Muscle layer of colon (tissue), 2 donors: Measurements from ENCODE around the gene LHX1.

Experiments used
- H3K27ac ChIP-seq: one replicate; pipeline ENCODE4 v1.7.0; 2013; ENCODE audit warnings: low read depth, mild to moderate bottlenecking, low read length, moderate library complexity
- H3K27me3 ChIP-seq, 2 donors: one replicate each; pipeline ENCODE4 v1.7.0; 2013; ENCODE audit warnings: low read length in 2 of 2, mild to moderate bottlenecking in 2 of 2; ENCODE audit not compliant: insufficient read depth in 2 of 2, control insufficient read depth in 1 of 2
- H3K36me3 ChIP-seq: one replicate; pipeline ENCODE4 v1.7.0; 2013; ENCODE audit warnings: mild to moderate bottlenecking, low read length; ENCODE audit not compliant: insufficient read depth
- H3K4me1 ChIP-seq: one replicate; pipeline ENCODE4 v1.7.0; 2013; ENCODE audit warnings: mild to moderate bottlenecking, low read length; ENCODE audit not compliant: insufficient read depth
- H3K4me3 ChIP-seq, 2 donors: one replicate each; pipeline ENCODE4 v1.7.0; 2013; ENCODE audit warnings: low read length in 2 of 2, low read depth in 1 of 2, mild to moderate bottlenecking in 1 of 2, moderate library complexity in 1 of 2
- H3K9ac ChIP-seq: one replicate; pipeline ENCODE4 v1.7.0; 2013; ENCODE audit warnings: low read length
- H3K9me3 ChIP-seq: one replicate; pipeline ENCODE4 v1.7.0; 2013; ENCODE audit warnings: mild to moderate bottlenecking, low read length
- donor health status: abdominal sarcoma.
- donor health status: Adenocarcinoma of cecum.

The LHX1 gene

DNA sequence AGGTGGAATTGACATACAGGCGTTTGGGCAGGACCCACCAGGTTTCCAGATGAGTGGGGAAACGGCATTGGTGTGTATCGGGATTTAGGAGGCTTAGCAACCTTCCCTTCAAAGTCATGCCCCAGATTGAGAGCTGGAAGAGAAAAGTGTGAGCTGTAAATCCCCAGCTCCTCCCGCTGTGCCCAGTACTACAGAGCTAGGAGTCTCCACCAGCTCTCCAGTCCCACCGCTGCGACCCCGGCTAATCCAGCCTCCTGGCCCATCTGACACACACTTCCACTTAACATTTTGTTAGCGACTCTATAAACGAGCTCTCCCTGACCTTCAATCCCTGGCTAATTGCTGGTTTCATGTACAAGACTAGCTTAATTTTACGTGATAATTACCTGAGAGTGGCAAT lies 29.9 kb upstream of the LHX1 start:
- Histone ChIP-seq H3K27ac (no peak overlapping the region), H3K27me3 (peaks cover 0 to 21% of the 10 kb centered on the region in 2 donors), H3K4me1 (no peaks in the 10 kb centered on the region), H3K4me3 (no peak overlapping the region), H3K36me3 (no peaks in the 10 kb centered on the region), H3K9ac (no peak overlapping the region), H3K9me3 (no peaks in the 10 kb centered on the region)

DNA sequence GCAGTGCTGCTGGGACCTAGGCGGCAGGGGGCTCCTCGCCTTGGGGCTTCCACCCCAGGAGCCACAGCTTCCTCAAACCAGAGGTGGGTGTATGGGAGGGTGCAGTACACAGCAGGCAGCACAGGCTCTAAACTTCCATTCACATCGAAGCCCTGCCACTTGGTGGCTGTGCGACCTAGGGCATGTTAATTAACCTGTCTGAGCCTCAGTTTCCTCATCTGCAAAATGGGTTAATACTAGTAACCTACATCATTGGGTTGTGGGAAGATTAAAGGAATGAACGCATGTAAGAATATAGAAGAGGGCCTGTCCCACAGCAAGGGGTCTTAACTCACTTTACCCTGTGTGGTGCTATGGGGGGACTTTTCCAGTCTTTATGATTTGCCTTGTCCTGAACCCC lies 26.8 kb upstream of the LHX1 start:
- no peaks in the 10 kb centered on the region for H3K9me3 ChIP-seq
- H3K36me3 ChIP-seq: no peaks in the 10 kb centered on the region
- peaks cover 0 to 26% of the 10 kb centered on the region in 2 donors for H3K27me3 ChIP-seq
- H3K9ac ChIP-seq: no peak overlapping the region
- H3K27ac ChIP-seq: no peak overlapping the region
- H3K4me3 ChIP-seq: no peak overlapping the region
- no peaks in the 10 kb centered on the region for H3K4me1 ChIP-seq

DNA sequence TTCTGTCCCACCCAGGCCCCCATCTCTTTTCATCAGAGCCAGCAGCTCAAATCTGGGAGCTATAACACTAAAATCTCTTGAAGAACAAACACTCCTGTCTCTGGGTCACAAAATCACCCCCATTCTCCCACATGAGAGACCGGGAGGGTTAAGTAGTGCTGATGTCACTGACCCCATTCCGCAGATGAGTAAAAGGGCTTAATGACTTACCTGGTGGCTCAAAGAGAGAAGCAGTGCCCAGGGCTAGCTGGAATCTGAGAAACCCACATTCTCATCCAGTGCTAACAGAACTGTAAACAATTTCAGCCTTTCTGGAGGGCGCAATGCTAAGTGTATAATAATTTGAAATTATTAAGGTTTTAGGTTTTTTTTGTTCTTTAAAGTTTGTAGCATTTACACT lies 26.3 kb upstream of the LHX1 start:
- Histone ChIP-seq H3K9me3 (no peaks in the 10 kb centered on the region), H3K9ac (no peak overlapping the region), H3K27me3 (peaks cover 0 to 26% of the 10 kb centered on the region in 2 donors), H3K27ac (no peak overlapping the region), H3K36me3 (no peaks in the 10 kb centered on the region), H3K4me3 (no peak overlapping the region), H3K4me1 (no peaks in the 10 kb centered on the region)

DNA sequence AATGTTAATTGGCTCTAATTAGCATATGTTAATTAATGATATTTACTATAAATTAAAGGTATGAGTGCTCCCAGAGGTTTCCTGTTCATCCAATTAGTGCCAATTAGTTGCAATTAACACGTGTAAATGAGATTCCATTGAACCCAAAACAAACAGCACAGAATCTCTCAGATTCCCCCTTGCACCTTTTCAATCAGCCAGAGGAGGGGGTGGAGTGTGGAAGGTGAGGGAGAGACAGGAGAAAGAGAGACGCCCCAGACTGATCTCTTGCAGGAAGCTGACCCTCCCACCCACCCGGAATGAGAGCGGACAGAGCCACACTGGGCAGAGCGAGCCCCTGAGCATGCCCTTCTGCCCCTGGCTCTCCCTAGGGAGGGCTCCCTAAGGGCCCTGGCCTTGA lies 24.1 kb upstream of the LHX1 start:
- H3K27me3 ChIP-seq: peaks cover 0 to 26% of the 10 kb centered on the region in 2 donors

DNA sequence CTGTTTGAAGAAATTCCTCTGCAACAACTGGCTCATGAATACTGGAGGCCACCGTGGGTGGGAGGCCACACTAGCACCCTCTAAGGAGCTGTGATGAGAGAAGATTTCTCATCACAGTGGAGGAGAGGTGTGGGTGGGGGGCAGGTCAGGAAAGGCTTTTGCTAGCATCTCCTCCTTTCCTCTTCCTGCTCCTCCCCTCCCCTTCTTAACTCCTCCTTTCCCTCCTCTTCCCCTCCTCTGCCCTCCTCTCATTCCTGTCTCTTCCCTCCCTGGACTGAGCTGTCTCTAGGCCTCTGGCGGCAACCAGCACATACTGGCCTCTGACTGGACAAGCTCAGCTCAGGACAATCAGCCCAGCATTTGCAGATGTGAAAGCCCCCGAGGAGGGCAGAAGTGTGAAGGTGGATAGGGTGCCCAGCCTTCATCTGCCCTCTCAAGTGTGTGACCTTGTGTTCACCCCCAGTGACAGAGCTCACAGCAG lies 19.0 kb upstream of the LHX1 start:
- no peak overlapping the region for H3K4me3 ChIP-seq
- peaks cover 12 to 21% of the 10 kb centered on the region in 2 donors for H3K27me3 ChIP-seq

More for the DNA sequence above, 24.1 kb upstream of the LHX1 start:
- H3K36me3 ChIP-seq: no peaks in the 10 kb centered on the region
- H3K9me3 ChIP-seq: no peaks in the 10 kb centered on the region
- H3K4me3 ChIP-seq: no peak overlapping the region
- no peak overlapping the region for H3K27ac ChIP-seq
- no peak overlapping the region for H3K9ac ChIP-seq
- no peaks in the 10 kb centered on the region for H3K4me1 ChIP-seq

DNA sequence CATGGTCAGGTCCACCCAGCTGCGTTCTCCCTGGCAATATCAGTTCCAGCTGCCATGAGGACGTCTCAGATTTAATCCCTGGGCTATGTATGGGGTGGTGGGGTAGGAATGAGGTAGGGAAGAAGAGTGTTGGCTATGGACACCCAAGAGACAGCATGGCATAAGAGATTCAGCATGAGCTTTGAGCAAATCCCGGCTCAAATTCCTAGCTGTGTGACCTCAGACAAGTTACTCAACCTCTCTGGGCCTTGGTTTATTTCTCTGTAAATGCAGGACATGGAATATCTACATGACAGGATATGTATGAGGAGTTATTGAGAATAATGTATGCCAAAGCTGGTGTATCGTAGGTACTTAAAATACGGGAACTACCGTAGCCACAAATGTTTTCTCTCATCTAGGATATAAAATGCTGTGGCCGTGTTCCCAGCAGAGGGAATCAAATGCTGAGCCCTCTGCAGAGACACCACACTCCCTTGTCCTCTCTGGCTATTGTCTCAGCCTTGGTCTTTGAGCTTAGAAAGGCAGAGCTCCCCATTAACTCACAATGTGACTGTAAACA lies 17.8 kb upstream of the LHX1 start:
- Histone ChIP-seq H3K4me1 (no peaks in the 10 kb centered on the region), H3K27ac (no peak overlapping the region), H3K9me3 (no peaks in the 10 kb centered on the region), H3K9ac (no peak overlapping the region), H3K4me3 (no peak overlapping the region), H3K36me3 (no peaks in the 10 kb centered on the region), H3K27me3 (peaks cover 12 to 21% of the 10 kb centered on the region in 2 donors)

More for the DNA sequence above, 19.0 kb upstream of the LHX1 start:
- H3K9ac ChIP-seq: no peak overlapping the region
- no peaks in the 10 kb centered on the region for H3K36me3 ChIP-seq
- no peaks in the 10 kb centered on the region for H3K4me1 ChIP-seq
- H3K9me3 ChIP-seq: no peaks in the 10 kb centered on the region
- no peak overlapping the region for H3K27ac ChIP-seq

DNA sequence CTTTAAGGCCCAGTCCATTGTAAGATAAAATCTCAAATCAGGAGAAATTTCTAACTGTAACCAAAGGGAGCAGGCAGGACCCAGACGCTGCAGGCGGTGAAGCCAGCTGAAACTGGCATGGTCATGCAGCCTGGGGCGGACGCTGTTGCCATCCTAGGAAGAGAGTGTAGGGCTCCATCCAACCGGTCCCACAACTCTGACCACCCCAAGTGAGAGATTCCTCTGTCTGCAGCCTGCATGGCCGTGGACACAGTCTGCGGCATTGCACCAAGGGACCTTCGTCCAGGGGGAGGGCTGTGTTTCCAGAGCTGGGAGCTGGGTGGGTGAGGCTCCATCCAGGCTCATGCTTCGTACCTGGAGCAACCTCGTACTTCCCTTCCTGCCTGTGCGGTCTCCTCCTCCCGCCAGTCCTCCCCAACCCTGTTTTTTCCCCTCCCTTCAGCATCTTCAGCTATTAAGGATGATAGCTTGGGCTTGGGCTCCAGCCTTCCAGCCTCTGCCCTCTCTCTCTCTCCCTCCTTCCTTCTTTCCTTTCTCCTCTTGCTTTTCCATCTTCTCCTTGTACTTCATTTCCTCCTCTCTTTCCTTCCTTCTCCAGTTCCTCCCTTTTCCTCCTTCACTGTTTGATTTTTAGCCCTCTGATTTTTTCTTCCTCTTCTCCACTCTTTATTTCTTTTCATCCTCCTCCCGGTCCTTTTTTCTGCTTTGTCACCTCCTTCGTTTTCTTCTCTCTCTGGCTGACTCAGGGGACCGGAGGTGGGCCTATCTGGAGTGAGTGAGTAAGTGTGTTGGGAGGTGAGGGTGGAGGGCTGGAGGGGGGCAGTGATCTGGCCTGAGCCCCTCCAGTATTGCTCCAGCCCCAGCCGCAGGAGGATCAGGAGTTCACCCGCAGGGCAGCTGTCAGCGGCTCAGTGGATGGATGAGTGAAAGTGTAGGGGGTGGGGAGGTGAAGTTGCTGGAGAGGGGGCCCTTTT lies 17.0 kb upstream of the LHX1 start:
- no peak overlapping the region for H3K9ac ChIP-seq
- no peaks in the 10 kb centered on the region for H3K9me3 ChIP-seq
- H3K4me3 ChIP-seq: no peak overlapping the region
- no peaks in the 10 kb centered on the region for H3K36me3 ChIP-seq
- no peak overlapping the region for H3K27ac ChIP-seq
- no peaks in the 10 kb centered on the region for H3K4me1 ChIP-seq
- H3K27me3 ChIP-seq: peaks cover 12 to 23% of the 10 kb centered on the region in 2 donors

DNA sequence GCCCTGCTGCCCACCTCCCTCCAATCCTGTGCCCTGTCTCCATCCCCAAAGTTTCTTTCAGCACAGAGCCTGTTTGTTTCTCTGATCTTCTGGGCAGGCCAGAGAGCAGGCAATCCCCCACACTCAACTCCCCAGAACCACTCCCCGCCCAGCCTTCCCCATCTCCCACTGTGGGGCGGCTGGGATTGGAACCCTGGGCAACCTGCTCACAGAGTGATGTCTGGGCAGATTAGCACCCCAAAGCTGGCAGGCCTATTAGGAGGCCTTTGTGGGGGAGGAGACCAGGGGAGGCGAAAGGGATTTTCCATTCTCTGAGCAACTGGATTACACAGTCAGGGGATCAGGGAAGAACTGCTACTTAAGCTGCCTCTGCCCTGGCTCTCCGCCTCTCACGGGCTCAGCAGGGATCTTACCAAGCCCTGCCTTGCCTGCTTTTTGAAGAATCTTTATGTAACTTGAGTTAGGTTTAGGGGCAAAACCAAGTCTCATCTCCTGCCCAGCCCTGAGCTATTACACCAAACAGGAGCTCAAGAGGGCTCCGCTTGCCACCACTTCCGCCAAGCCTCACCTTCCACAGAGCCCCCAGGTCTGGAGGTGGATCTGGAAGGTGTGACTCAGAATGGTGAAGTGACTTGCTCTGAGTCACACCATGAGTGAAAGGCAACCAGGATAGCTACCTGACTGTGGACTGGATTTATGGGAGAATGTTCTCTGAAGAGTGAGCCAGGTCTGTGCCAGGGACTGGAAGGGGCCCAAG lies 16.0 kb upstream of the LHX1 start:
- Histone ChIP-seq H3K9me3 (no peaks in the 10 kb centered on the region), H3K4me1 (no peaks in the 10 kb centered on the region), H3K27me3 (peaks cover 12 to 25% of the 10 kb centered on the region in 2 donors), H3K9ac (no peak overlapping the region), H3K36me3 (no peaks in the 10 kb centered on the region), H3K27ac (no peak overlapping the region), H3K4me3 (no peak overlapping the region)

DNA sequence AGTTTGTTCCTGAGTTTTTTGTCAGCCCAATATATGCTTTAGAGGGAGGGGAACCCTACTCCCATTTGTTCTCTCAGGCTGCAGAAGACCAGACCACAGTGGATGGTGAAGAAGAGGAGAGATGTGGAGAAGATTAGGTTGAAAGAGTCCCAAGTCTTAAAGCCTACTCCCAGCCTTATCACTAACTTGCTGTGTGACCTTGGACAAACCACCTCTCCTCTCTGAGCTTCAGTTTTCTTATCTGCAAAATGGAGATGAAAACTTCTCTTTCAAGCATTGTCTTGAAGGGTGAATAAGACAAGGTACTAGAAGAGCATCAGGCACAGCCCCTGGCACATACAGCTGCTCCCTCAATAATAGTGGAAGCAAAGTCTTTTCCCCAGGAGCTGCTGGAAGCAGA lies 15.1 kb upstream of the LHX1 start:
- H3K9me3 ChIP-seq: no peaks in the 10 kb centered on the region
- H3K27me3 ChIP-seq: peaks cover 12 to 26% of the 10 kb centered on the region in 2 donors
- no peak overlapping the region for H3K9ac ChIP-seq
- no peaks in the 10 kb centered on the region for H3K4me1 ChIP-seq
- no peak overlapping the region for H3K4me3 ChIP-seq
- H3K27ac ChIP-seq: no peak overlapping the region
- no peaks in the 10 kb centered on the region for H3K36me3 ChIP-seq

DNA sequence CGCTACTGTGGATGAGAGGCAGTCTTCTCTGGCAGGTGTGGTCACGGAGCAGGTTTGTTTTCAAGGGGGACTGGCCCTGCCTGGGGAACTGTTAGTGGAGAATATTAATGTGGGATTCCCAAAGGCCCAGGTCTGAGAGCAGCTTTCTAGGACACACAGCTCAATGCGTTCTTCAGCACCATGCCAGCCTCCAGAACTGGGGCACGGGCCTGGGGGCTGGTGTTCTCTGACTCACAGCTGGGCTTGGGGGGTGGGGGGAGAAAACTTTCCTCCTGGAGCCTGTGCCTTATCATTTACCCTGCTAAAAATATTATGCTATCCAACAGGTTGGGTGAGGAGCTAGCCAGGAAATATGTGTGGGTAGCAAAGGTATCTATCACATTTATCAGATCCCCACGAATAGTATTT lies 13.5 kb upstream of the LHX1 start:
- Histone ChIP-seq H3K9me3 (no peaks in the 10 kb centered on the region), H3K27ac (no peak overlapping the region), H3K27me3 (peaks cover 20 to 42% of the 10 kb centered on the region in 2 donors), H3K4me1 (no peaks in the 10 kb centered on the region), H3K36me3 (no peaks in the 10 kb centered on the region), H3K9ac (no peak overlapping the region), H3K4me3 (no peak overlapping the region)

DNA sequence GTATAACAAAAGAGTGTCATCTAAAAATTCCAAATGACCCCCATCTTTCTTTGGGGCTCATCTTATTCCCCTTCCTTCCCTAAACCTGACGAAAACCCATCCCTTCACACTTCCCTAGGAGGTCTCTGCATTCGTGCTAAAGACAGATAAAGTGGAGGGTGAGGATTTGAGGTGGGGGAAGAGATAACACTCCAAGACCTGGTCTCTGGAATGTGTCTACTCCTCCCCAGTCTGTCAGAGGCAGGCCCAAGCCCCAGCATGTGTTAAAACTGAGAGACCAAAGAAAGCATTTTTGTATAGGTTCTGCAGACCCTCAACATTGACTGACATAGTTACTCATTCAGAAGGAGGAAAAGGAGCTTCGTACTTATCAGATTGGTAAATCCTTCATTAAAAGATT lies 11.0 kb upstream of the LHX1 start:
- Histone ChIP-seq H3K9ac (no peak overlapping the region), H3K4me3 (no peak overlapping the region), H3K27ac (no peak overlapping the region), H3K9me3 (no peaks in the 10 kb centered on the region), H3K36me3 (no peaks in the 10 kb centered on the region), H3K27me3 (peaks cover 35 to 45% of the 10 kb centered on the region in 2 donors), H3K4me1 (no peaks in the 10 kb centered on the region)
